OCI-LY1 (cell line): ENCODE results near the gene CHN2.

ENCODE experiments used
- H2AFZ ChIP-seq: fragments of 200-600 bp; sonication (generic), shearing (Covaris generic); 2 replicates; pipeline ENCODE4 v1.6.0; 2014; ENCODE audit warnings: antibody characterized with exemption, mild to moderate bottlenecking, low read length
- H3F3A ChIP-seq: fragments of 200-600 bp; sonication (generic), shearing (Covaris generic); 2 replicates; pipeline ENCODE4 v1.6.0; 2014; ENCODE audit warnings: mild to moderate bottlenecking, antibody characterized with exemption, low read length, moderate library complexity; ENCODE audit not compliant: insufficient read depth
- H3K27ac ChIP-seq: fragments of 200-600 bp; sonication (generic); 2 replicates; pipeline ENCODE4 v1.5.1; 2014; ENCODE audit warnings: low read length, mixed run types, mild to moderate bottlenecking, low read depth; ENCODE audit not compliant: poor library complexity, severe bottlenecking
- H3K27me3 ChIP-seq: fragments of 200-600 bp; sonication (generic); 2 replicates; pipeline ENCODE4 v1.6.0; 2014; ENCODE audit warnings: antibody characterized with exemption, mild to moderate bottlenecking, low read length, moderate library complexity; ENCODE audit not compliant: insufficient read depth
- H3K36me3 ChIP-seq: fragments of 200-600 bp; sonication (generic); 2 replicates; pipeline ENCODE4 v1.6.1; 2014; ENCODE audit warnings: mild to moderate bottlenecking, antibody characterized with exemption, low read length, moderate library complexity, mixed read lengths; ENCODE audit not compliant: insufficient read depth
- H3K4me1 ChIP-seq: fragments of 200-600 bp; sonication (generic); 2 replicates; pipeline ENCODE4 v1.5.1; 2014; ENCODE audit warnings: mild to moderate bottlenecking, low read length, moderate library complexity; ENCODE audit not compliant: insufficient read depth, severe bottlenecking
- H3K4me2 ChIP-seq: fragments of 200-600 bp; sonication (generic), shearing (Covaris generic); 2 replicates; pipeline ENCODE4 v1.6.1; 2014; ENCODE audit warnings: low read length
- H3K4me3 ChIP-seq: fragments of 200-600 bp; sonication (generic); 2 replicates; pipeline ENCODE4 v1.5.1; 2014; ENCODE audit warnings: low read length, low read depth, mild to moderate bottlenecking, mixed read lengths; ENCODE audit not compliant: poor library complexity, severe bottlenecking
- H3K79me2 ChIP-seq: fragments of 200-600 bp; shearing (Covaris generic); 2 replicates; pipeline ENCODE4 v1.6.1; 2016; ENCODE audit warnings: mixed run types, low read length, mixed read lengths; ENCODE audit not compliant: insufficient read depth
- H3K9ac ChIP-seq: fragments of 200-600 bp; sonication (generic), shearing (Covaris generic); 2 replicates; pipeline ENCODE4 v1.6.1; 2014; ENCODE audit warnings: mild to moderate bottlenecking, low read length, mixed read lengths
- H3K9me2 ChIP-seq: fragments of 200-600 bp; sonication (generic), shearing (Covaris generic); 2 replicates; pipeline ENCODE4 v1.6.1; 2014; ENCODE audit warnings: low read depth, mild to moderate bottlenecking, low read length, mixed read lengths
- H3K9me3 ChIP-seq: fragments of 200-600 bp; shearing (Covaris generic); 2 replicates; pipeline ENCODE4 v1.6.1; 2014; ENCODE audit warnings: low read length, mixed read lengths
- H4K20me1 ChIP-seq: fragments of 200-600 bp; sonication (generic), shearing (Covaris generic); 2 replicates; pipeline ENCODE4 v1.6.0; 2016; ENCODE audit warnings: mild to moderate bottlenecking, low read length; ENCODE audit not compliant: insufficient read depth
- EZH2 ChIP-seq: fragments of 200-600 bp; sonication (generic), shearing (Covaris generic); IDR thresholded peaks from 2 replicates; pipeline ENCODE4 v1.8.0; 2017; ENCODE audit warnings: borderline replicate concordance, mixed run types, mild to moderate bottlenecking, antibody characterized with exemption, low read length, moderate library complexity, mixed read lengths
- TF ChIP-seq, protein P1 (sequence below): fragments of 200-600 bp; sonication (generic), shearing (Covaris generic); IDR thresholded peaks from 2 replicates; pipeline ENCODE4 v1.5.1; 2017; ENCODE audit warnings: mild to moderate bottlenecking, antibody characterized with exemption, low read length, moderate library complexity, mixed read lengths

CHN2 gene

GRCh38 chr7:29196971-29197595, 2.5 kb downstream of the CHN2 start:
- Histone ChIP-seq H3K79me2 (no peaks in the 10 kb centered on the region), H2AFZ (no peak overlapping the region), H3K4me2 (no peak overlapping the region), H3K4me1 (no peaks in the 10 kb centered on the region), H3K27ac (no peak overlapping the region), H3K27me3 (peaks cover 6% of the 10 kb centered on the region; the same call in 1 of the 2 replicates), H3K9ac (no peak overlapping the region), H3K9me3 (no peaks in the 10 kb centered on the region), H3K4me3 (no peak overlapping the region), H3K9me2 (no peaks in the 10 kb centered on the region), H3K36me3 (no peaks in the 10 kb centered on the region), H4K20me1 (no peaks in the 10 kb centered on the region), H3F3A (no peaks in the 10 kb centered on the region)
- TF ChIP-seq EZH2: no peak
- TF ChIP-seq, protein P1, sequence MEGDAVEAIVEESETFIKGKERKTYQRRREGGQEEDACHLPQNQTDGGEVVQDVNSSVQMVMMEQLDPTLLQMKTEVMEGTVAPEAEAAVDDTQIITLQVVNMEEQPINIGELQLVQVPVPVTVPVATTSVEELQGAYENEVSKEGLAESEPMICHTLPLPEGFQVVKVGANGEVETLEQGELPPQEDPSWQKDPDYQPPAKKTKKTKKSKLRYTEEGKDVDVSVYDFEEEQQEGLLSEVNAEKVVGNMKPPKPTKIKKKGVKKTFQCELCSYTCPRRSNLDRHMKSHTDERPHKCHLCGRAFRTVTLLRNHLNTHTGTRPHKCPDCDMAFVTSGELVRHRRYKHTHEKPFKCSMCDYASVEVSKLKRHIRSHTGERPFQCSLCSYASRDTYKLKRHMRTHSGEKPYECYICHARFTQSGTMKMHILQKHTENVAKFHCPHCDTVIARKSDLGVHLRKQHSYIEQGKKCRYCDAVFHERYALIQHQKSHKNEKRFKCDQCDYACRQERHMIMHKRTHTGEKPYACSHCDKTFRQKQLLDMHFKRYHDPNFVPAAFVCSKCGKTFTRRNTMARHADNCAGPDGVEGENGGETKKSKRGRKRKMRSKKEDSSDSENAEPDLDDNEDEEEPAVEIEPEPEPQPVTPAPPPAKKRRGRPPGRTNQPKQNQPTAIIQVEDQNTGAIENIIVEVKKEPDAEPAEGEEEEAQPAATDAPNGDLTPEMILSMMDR: no peak

DNA sequence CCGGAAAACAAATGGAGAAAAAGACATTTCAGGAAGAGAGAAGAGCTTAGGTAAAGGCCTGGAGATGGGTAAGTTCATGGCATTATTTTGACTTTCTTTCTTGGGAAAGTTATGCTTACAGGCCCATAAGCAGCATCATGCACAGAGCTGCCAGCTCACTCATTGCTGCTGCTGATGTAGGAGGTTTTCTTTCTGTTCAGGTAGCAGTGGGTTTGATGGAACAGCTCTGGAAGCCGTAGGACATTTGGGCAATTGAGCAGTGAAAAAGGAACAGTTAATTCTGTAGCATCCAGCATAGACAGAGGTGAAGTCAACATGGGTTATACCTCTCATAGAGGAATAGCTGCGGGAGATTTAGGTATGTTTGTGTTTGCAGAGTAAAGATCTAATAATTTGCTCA, 3.3 kb downstream of the CHN2 start:
- TF ChIP-seq EZH2: no peak
- TF ChIP-seq, protein P1: no peak
- Histone ChIP-seq H3K27ac (no peak overlapping the region), H3K4me3 (no peak overlapping the region), H3K4me2 (no peak overlapping the region), H2AFZ (no peak overlapping the region), H3K27me3 (peaks cover 6% of the 10 kb centered on the region; the same call in 1 of the 2 replicates), H3F3A (no peaks in the 10 kb centered on the region), H3K4me1 (no peaks in the 10 kb centered on the region), H3K79me2 (no peaks in the 10 kb centered on the region), H3K36me3 (no peaks in the 10 kb centered on the region), H3K9me2 (no peaks in the 10 kb centered on the region), H3K9ac (no peak overlapping the region), H4K20me1 (no peaks in the 10 kb centered on the region), H3K9me3 (no peaks in the 10 kb centered on the region)

DNA sequence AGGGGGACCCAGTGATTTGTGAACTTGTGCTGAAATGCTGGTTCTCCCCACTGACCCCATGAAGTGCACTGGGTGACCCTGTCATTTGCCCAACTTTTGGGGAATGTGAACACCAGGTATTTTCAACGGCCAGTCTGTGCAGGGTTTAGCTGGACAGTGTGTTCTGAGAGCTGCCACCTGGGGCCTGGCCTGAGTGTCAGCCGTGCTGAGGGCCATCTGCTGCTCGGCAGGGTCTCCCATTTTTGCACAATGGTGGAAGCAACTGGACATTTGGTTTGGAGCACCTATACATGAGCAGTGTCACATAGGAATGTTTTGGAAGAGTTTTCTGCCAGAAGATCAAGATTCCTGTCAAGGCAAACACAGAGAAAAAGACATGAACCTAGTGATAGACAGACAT, 5.2 kb downstream of the CHN2 start:
- Histone ChIP-seq H3F3A (no peaks in the 10 kb centered on the region), H3K27ac (no peak overlapping the region), H3K36me3 (no peaks in the 10 kb centered on the region), H3K9me2 (no peaks in the 10 kb centered on the region), H3K27me3 (no peaks in the 10 kb centered on the region; the same call in 1 of the 2 replicates), H3K9ac (no peak overlapping the region), H3K9me3 (no peaks in the 10 kb centered on the region), H3K4me2 (no peak overlapping the region), H3K4me3 (no peak overlapping the region), H2AFZ (no peak overlapping the region), H3K4me1 (no peaks in the 10 kb centered on the region), H4K20me1 (no peaks in the 10 kb centered on the region), H3K79me2 (no peaks in the 10 kb centered on the region)
- TF ChIP-seq EZH2: no peak

GRCh38 chr7:29202651-29203069, 8.1 kb downstream of the CHN2 start:
- Histone ChIP-seq H3K4me1 (no peaks in the 10 kb centered on the region), H2AFZ (no peak overlapping the region), H3K9me2 (no peaks in the 10 kb centered on the region), H3K27ac (no peak overlapping the region), H3K4me3 (no peak overlapping the region), H3K36me3 (no peaks in the 10 kb centered on the region), H3K4me2 (no peak overlapping the region), H3F3A (no peaks in the 10 kb centered on the region), H3K9me3 (no peaks in the 10 kb centered on the region), H3K79me2 (no peaks in the 10 kb centered on the region), H4K20me1 (no peaks in the 10 kb centered on the region), H3K9ac (no peak overlapping the region), H3K27me3 (no peaks in the 10 kb centered on the region)
- no peak for TF ChIP-seq EZH2
- TF ChIP-seq, protein P1: no peak
